ENCODE data around the gene CORT.
"Not testable (repeated sequence)": the region's sequence is repeated elsewhere in the genome, so short reads cannot be mapped to it uniquely, and the experiment has no call there.

CORT gene

DNA sequence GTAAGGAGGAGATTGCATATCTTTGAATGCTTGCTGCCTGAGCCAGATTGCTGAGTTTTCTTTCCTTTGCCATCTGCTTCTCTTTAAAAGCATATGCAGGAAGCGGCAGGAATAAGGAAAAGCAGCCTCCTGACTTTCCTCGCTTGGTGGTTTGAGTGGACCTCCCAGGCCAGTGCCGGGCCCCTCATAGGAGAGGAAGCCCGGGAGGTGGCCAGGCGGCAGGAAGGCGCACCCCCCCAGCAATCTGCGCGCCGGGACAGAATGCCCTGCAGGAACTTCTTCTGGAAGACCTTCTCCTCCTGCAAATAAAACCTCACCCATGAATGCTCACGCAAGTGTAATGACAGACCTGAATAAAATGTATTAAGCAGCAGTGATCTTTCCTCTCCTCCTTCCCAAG, 1.5 kb downstream of the CORT start:
- Mint-ChIP-seq H3K27ac (no peak overlapping the region), H3K36me3 (peaks cover 2% of the 10 kb centered on the region), H3K4me1 (ENCODE audit: low read depth) (no peaks in the 10 kb centered on the region), H3K9me3 (ENCODE audit: low read depth) (no peaks in the 10 kb centered on the region), H3K4me3 (no peak overlapping the region), H3K27me3 (no peaks in the 10 kb centered on the region)

DNA sequence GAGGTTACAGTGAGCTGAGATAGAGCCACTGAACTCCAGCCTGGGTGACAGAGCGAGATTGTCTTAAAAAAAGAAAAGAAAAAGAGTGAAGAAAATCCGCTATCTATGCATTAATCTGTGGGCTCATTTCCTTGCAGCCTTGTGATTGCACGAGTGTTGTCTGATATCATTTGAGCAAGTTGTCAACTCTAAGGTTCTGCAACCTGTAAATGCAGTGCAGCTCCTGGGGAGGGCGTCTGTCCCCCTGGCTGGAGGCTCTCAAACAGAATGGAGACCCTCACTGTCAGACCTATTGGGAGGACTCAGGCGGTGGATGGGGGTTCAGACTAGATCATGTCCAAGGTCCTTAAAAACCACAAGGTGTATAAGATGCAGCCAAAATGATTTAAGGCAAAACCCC, 6.2 kb downstream of the CORT start:
- Mint-ChIP-seq H3K9me3 (ENCODE audit: low read depth) (no peaks in the 10 kb centered on the region), H3K4me3 (no peak overlapping the region), H3K36me3 (peaks cover 2% of the 10 kb centered on the region), H3K27me3 (no peaks in the 10 kb centered on the region), H3K4me1 (ENCODE audit: low read depth) (peaks cover 5% of the 10 kb centered on the region), H3K27ac (no peak overlapping the region)

DNA sequence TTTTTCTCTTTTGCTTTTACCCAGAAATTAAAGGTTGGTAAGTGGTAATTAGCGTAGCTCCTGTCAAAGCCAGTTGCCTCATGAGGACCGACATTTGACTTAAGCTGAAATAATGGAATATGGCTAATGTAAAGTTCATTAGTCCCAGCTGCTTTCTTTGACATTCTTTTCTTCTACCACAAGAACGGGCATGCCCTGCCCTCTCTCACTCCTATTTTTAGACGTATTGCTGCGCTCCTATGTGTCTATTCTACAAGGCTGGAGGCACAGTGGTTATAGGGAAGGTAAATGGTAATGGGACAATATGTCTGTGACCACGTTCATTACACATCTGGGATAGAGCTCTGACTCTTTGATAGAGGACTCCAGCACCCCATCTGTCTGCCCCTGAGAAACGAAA, 6.8 kb downstream of the CORT start:
- Mint-ChIP-seq H3K36me3 (peaks cover 2% of the 10 kb centered on the region), H3K4me3 (no peak overlapping the region), H3K4me1 (ENCODE audit: low read depth) (peaks cover 5% of the 10 kb centered on the region), H3K27ac (no peak overlapping the region), H3K27me3 (no peaks in the 10 kb centered on the region), H3K9me3 (ENCODE audit: low read depth) (no peaks in the 10 kb centered on the region)

- not testable (repeated sequence) for H3K27me3 Mint-ChIP-seq; H3K36me3 Mint-ChIP-seq; H3K4me3 Mint-ChIP-seq; H3K4me1 Mint-ChIP-seq (ENCODE audit: low read depth); H3K9me3 Mint-ChIP-seq (ENCODE audit: low read depth); H3K27ac Mint-ChIP-seq
Observed at GRCh38 chr1:10457462-10457861, 7.6 kb downstream of the CORT start.

GRCh38 chr1:10457875-10458274, 8.0 kb downstream of the CORT start:
- peaks cover 5% of the 10 kb centered on the region for H3K4me1 Mint-ChIP-seq (ENCODE audit: low read depth)
- H3K9me3 Mint-ChIP-seq (ENCODE audit: low read depth) = no peaks in the 10 kb centered on the region
- no peak overlapping the region for H3K27ac Mint-ChIP-seq
- H3K36me3 Mint-ChIP-seq = peaks cover 2% of the 10 kb centered on the region
- H3K4me3 Mint-ChIP-seq = no peak overlapping the region
- no peaks in the 10 kb centered on the region for H3K27me3 Mint-ChIP-seq

DNA sequence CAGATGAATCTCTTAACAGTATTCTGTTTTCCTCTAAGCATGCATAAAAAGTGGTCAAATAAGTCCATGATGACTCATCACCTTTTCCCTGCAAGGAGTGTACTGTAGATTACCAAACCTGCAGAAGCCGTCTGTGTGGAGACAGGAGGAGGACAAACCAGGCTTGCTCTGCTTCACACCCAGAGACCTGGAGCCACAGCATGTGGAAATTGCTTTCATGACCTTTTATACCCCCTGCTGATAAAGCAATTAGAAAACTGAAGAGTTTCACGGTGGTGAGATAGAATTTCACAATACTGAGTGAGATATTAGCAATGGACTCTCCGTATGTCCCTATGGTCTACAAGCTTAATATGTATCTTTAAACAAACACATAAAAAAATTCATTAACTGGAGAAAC, 9.4 kb downstream of the CORT start:
- H3K36me3 Mint-ChIP-seq = peaks cover 2% of the 10 kb centered on the region
- H3K27ac Mint-ChIP-seq = no peak overlapping the region
- H3K9me3 Mint-ChIP-seq (ENCODE audit: low read depth) = no peaks in the 10 kb centered on the region
- H3K27me3 Mint-ChIP-seq = no peaks in the 10 kb centered on the region
- H3K4me1 Mint-ChIP-seq (ENCODE audit: low read depth) = peaks cover 5% of the 10 kb centered on the region
- H3K4me3 Mint-ChIP-seq = no peak overlapping the region

GRCh38 chr1:10467078-10467477, 17.2 kb downstream of the CORT start:
- Mint-ChIP-seq H3K9me3 (ENCODE audit: low read depth) (no peaks in the 10 kb centered on the region), H3K36me3 (peaks cover 4% of the 10 kb centered on the region)

GRCh38 chr1:10470043-10470442, 20.2 kb downstream of the CORT start:
- Mint-ChIP-seq H3K9me3 (ENCODE audit: low read depth) (no peaks in the 10 kb centered on the region), H3K4me3 (no peak overlapping the region), H3K4me1 (ENCODE audit: low read depth) (peaks cover 25% of the 10 kb centered on the region), H3K27ac (no peak overlapping the region), H3K36me3 (peaks cover 4% of the 10 kb centered on the region), H3K27me3 (no peaks in the 10 kb centered on the region)

More at GRCh38 chr1:10467078-10467477, 17.2 kb downstream of the CORT start:
- Mint-ChIP-seq H3K27me3 (no peaks in the 10 kb centered on the region), H3K4me3 (no peak overlapping the region), H3K4me1 (ENCODE audit: low read depth) (peaks cover 8% of the 10 kb centered on the region), H3K27ac (no peak overlapping the region)

DNA sequence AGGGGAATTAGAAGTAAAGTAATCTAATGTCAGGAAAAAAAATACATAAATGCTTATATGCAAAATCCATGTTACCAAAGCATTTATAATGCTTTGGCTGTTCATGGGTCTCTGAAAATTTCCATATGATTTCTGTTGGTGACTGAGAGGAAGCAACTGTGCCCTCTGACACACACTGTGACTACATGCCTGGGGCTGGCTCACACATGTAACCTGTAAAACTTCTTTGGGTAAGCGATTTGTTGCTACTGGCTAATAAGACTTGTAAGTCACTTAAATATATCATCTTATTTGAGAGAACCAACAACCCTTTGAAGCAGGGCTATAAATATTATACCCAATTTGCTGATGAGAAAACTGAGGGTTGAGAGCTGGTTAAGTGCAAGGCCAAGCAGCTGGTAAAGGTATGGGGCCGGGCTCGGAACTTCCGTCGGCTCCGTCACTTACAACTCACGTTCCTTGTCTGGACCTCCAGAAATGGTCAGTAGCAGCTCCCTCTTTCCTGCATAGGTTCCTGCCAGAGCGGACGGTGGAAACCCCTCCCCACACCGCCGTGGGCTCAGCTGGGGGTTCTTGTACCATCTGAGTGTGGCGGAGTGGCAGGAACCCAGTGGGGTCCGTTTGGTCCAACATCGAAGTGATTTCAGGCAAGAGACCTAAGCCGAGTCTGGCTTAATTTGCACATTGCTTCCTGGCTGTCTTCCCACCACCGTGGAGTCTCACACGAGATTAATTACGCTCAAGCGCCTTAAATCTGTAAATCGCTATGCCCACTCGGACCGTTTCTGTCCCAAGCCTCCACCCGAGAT, 21.8 kb downstream of the CORT start:
- Mint-ChIP-seq H3K27me3 (no peaks in the 10 kb centered on the region), H3K27ac (peak overlapping the region; percentile 96), H3K9me3 (ENCODE audit: low read depth) (no peaks in the 10 kb centered on the region), H3K36me3 (peaks cover 4% of the 10 kb centered on the region), H3K4me1 (ENCODE audit: low read depth) (peaks cover 38% of the 10 kb centered on the region), H3K4me3 (peak overlapping the region; percentile 96)

DNA sequence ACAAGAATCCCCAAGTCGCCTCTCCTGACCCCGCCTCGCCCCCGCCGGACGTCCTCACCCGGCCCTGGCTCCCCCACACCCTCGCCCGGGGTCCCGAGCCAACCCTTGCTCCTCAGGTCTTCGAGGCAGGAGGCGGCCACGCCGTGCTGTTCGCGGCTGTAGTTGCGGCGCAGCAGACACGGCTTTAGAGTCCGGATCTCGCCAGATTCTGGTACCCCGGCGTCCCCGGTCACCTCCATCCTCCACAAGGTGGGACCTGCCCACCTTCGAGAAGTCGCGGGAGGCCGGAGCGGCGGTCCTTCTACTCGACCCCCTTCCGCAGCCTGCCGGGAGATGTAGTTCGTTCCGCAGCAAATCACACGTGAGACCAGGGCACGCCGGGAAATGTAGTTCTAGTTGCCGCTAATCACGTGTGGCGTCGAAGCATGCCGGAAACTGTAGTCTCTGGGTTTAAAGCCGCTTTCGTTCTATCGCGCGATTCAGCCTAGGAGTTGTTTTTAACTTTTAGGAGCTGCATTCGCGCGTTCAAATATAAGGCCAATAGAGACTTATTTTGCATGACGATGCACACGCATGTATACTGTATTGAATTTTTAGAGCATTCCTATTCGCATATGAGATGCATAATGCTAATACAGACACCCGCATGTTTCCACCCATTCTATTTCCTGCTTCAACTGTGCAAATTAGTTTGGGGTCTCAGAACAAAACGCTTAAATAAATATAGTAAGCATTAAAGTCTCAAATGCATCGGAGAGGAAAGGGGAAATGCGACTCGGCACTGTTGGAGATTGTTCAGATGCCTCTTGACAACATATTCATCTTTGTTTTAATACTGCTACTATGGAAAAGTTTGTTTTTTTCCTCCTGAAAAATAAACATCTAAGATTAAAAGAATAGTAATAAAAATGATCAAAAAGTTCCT, 22.7 kb downstream of the CORT start, which contains the start of gene DFFA:
Gene DFFA (minus strand): TSS at position 310 of the 925 bp plus-strand sequence. CDS start 71 bp downstream, at position 239.
- Mint-ChIP-seq H3K4me3 (peak within 1 kb of the TSS; percentile 96), H3K36me3 (peaks cover 4% of the 10 kb centered on the region), H3K27ac (peak within 1 kb of the TSS; percentile 96), H3K4me1 (ENCODE audit: low read depth) (peaks cover 40% of the 10 kb centered on the region), H3K27me3 (no peaks in the 10 kb centered on the region), H3K9me3 (ENCODE audit: low read depth) (no peaks in the 10 kb centered on the region)

GRCh38 chr1:10473145-10473765, 23.4 kb downstream of the CORT start:
- no peaks in the 10 kb centered on the region for H3K27me3 Mint-ChIP-seq
- peaks cover 41% of the 10 kb centered on the region for H3K4me1 Mint-ChIP-seq (ENCODE audit: low read depth)
- H3K9me3 Mint-ChIP-seq (ENCODE audit: low read depth) = no peaks in the 10 kb centered on the region
- H3K4me3 Mint-ChIP-seq = peak overlapping the region; percentile 96
- H3K36me3 Mint-ChIP-seq = peaks cover under 1% of the 10 kb centered on the region
- peak overlapping the region; percentile 50 for H3K27ac Mint-ChIP-seq

DNA sequence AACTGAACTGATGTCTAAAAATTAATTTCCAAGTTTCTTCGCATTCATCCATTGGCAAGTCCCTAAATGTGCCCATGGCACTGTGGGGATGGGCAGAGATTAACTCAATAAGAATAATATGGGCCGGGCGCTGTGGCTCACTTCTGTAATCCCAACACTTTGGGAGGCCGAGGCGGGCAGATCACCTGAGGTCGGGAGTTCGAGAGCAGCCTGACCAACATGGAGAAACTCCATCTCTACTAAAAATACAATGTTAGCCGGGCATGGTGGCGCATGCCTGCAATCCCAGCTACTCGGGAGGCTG, 24.4 kb downstream of the CORT start:
- Mint-ChIP-seq H3K4me3 (peak overlapping the region; percentile 88), H3K4me1 (ENCODE audit: low read depth) (peaks cover 44% of the 10 kb centered on the region), H3K27ac (peak overlapping the region; percentile 81)
- not testable (repeated sequence) for H3K36me3 Mint-ChIP-seq; H3K27me3 Mint-ChIP-seq; H3K9me3 Mint-ChIP-seq (ENCODE audit: low read depth)

DNA sequence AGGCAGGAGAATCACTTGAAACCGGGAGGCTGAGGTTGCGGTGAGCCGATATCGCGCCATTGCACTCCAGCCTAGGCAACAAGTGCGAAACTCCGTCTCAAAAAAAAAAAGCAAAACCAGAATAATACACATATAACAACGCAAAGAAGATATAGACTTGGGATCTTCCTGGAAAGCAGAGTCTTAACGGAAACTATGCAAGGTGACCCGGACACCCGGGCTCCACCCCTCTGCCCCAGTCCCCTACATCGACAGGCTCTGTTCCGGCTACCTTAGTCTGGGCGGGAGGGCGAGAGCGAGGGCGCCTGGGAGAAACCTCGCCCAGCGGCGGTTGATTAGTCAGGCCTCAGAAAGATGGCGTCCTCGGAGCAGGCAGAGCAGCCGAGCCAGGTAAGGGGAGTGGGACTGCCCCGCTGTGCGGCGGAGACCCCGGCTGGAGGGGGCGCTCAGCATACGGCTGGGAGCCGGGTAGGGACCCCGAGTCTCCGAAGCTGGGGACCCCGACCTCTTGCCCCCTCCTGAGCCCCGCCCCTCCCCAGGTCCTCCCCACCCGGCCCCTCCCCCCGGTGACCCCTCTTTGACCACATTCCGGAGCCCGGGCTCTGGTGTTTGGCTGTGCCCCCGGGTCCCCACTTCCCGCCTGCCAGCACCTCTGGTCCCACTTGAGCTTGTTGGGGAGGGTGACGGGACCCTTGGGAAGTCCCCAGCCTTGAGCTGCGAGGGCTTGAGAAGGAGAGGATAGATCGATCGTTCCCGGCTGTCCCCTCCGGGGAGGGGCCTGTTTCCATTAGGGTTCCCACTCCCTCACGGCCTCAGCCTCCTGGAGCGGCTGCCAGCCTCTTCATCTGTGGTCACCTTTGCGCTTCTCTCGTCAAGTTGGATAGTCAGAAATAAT, 25.0 kb downstream of the CORT start, which contains the start of gene PEX14:
Gene PEX14 (plus strand): TSS at position 338 of the 895 bp plus-strand sequence. CDS start 17 bp downstream, at position 355.
- Mint-ChIP-seq H3K9me3 (ENCODE audit: low read depth) (no peaks in the 10 kb centered on the region), H3K4me3 (peak within 1 kb of the TSS; percentile 94), H3K4me1 (ENCODE audit: low read depth) (peaks cover 47% of the 10 kb centered on the region), H3K36me3 (no peaks in the 10 kb centered on the region), H3K27me3 (no peaks in the 10 kb centered on the region), H3K27ac (peak within 1 kb of the TSS; percentile 84)

DNA sequence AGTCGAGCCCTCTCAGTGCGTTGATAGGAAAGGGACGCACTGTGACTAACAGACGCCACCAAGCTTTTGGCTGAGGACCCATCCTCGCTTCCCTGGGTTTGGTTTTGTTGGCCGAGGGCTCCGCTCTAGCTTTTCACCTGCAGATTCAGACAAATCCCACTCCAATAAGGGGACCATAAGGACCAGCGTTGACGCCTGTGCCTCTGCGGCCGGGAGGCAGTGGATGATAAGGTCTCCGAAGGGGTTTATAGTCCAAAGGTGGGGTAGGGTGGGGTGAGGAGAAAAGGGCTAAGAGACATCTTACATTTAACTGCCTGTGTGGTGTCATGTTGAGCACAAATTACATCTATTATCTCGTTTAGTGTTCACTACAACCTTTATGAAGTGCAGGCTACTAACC, 25.7 kb downstream of the CORT start:
- Mint-ChIP-seq H3K27me3 (no peaks in the 10 kb centered on the region), H3K4me3 (peak overlapping the region; percentile 94), H3K27ac (peak overlapping the region; percentile 84), H3K9me3 (ENCODE audit: low read depth) (no peaks in the 10 kb centered on the region), H3K36me3 (no peaks in the 10 kb centered on the region), H3K4me1 (ENCODE audit: low read depth) (peaks cover 45% of the 10 kb centered on the region)
